OCI-LY3 (cell line): ENCODE measurements around the gene VIP.

Source experiments
- CTCF ChIP-seq: fragments of 200-600, 300-600 bp; sonication (generic); IDR thresholded peaks from 2 replicates; pipeline ENCODE4 v1.5.1; 2014; ENCODE audit warnings: antibody characterized with exemption, low read length, low read depth
- EZH2phosphoT487 ChIP-seq: fragments of 200-600 bp; shearing (Covaris generic); IDR thresholded peaks from 2 replicates; pipeline ENCODE4 v1.6.1; 2018; ENCODE audit warnings: antibody characterized with exemption, mixed run types, low read depth

GRCh38 chr6:152750694-152751093 lies at the start of gene VIP:
- TF ChIP-seq CTCF (no peak), EZH2phosphoT487 (no peak)
